Esophagus muscularis mucosa (tissue), 4 donors: ENCODE data around the gene CPD. TPM values are rescaled to one million over a fixed set of nuclear protein-coding genes. Genes with fewer than 3 reads are reported as not detected.
"Not testable (repeated sequence)": the region's sequence is repeated elsewhere in the genome, so short reads cannot be mapped to it uniquely, and the experiment has no call there.

Source experiments
- DNase-seq: peaks from one replicate; pipeline ENCODE4 v3.0.0-alpha.2; 2017; ENCODE audit errors: extremely low spot score
- H3K27ac ChIP-seq, 4 donors: fragments of 200-600 bp; sonication (generic); replicated peaks in 1 of 4; 1 replicate in 3 of 4; 2 replicates in 1 of 4; pipeline ENCODE4 v1.5.1; 2016 to 2019; ENCODE audit warnings: mild to moderate bottlenecking in 1 of 4
- H3K27me3 ChIP-seq, 4 donors: fragments of 200-600 bp; sonication (generic); one replicate each; pipeline versions ENCODE4 v1.5.1 to v1.6.0; 2016 to 2019
- H3K36me3 ChIP-seq, 4 donors: fragments of 200-600 bp; sonication (generic); one replicate each; pipeline ENCODE4 v1.5.1; 2016 to 2019
- H3K4me1 ChIP-seq, 4 donors: fragments of 200-600 bp; sonication (generic); one replicate each; pipeline ENCODE4 v1.5.1; 2016 to 2019
- H3K4me3 ChIP-seq, 4 donors: fragments of 200-600 bp; sonication (generic); 1 replicate in 2 of 4; 2 replicates in 2 of 4; pipeline ENCODE4 v1.5.1; 2016 to 2019; ENCODE audit warnings: mild to moderate bottlenecking in 4 of 4, moderate library complexity in 1 of 4
- H3K9me3 ChIP-seq, 4 donors: fragments of 200-600 bp; sonication (generic); 1 replicate in 3 of 4; 2 replicates in 1 of 4; pipeline ENCODE4 v1.5.1; 2016 to 2019
- CTCF ChIP-seq, 3 experiments: fragments of 200-600 bp in 2 of 3; fragments of 450-650 bp in 1 of 3; sonication (generic) in 2 of 3; IDR thresholded peaks; one replicate each; pipeline ENCODE4 v1.5.1; 2017 to 2019; ENCODE audit warnings: antibody characterized with exemption in 3 of 3, mild to moderate bottlenecking in 2 of 3, moderate library complexity in 1 of 3
- EP300 ChIP-seq: sonication (generic); formaldehyde crosslinking; IDR thresholded peaks from one replicate; pipeline ENCODE4 v1.6.1; 2017; ENCODE audit warnings: antibody characterized with exemption
- POLR2A ChIP-seq: fragments of 450-650 bp; IDR thresholded peaks from one replicate; pipeline ENCODE4 v1.6.1; 2017; ENCODE audit warnings: antibody characterized with exemption, moderate library complexity, mild to moderate bottlenecking, low read depth
- POLR2AphosphoS5 ChIP-seq, 2 donors: sonication (generic); formaldehyde crosslinking; IDR thresholded peaks; one replicate each; pipeline ENCODE4 v1.6.1; 2017; ENCODE audit warnings: antibody characterized with exemption in 2 of 2
- WGBS: methylation state at CpG from one replicate; pipeline ENCODE4 v1.1.5; 2018; 5-methylcytosine and 5-hydroxymethylcytosine counted together
- intact Hi-C: fragments of 100-400 bp; cut with DNase I; formaldehyde crosslinking; loops from one replicate; pipeline ENCODE4 v1.15.1; 2023
- total RNA-seq, 4 donors: library from RNA; depleted of rRNA; stranded (reverse); fragments of >200 nt; gene quantifications; one replicate each; pipeline versions ENCODE4 v1.1.0 to v1.2.1, GENCODE V29; 2016

The CPD gene
- total RNA-seq, 4 donors from 2014 or later: 67.0 to 141 (median 95.1) TPM

GRCh38 chr17:30414486-30414885 lies 35.8 kb downstream of the CPD start:
- intact Hi-C loops: no loop called here
- 81% methylated on average over 4 of the region's 4 CpGs for WGBS

GRCh38 chr17:30415491-30415890 lies 36.8 kb downstream of the CPD start:
- DNase-seq: no peak
- Histone ChIP-seq H3K4me1 (peaks cover 0 to 27% (median 20%) of the 10 kb centered on the region in 4 donors), H3K4me3 (no peak overlapping the region), H3K27me3 (no peaks in the 10 kb centered on the region), H3K9me3 (no peaks in the 10 kb centered on the region), H3K36me3 (no peaks in the 10 kb centered on the region), H3K27ac (no peak overlapping the region)
- intact Hi-C loops: no loop called here
- no peak for TF ChIP-seq POLR2A
- no peak for TF ChIP-seq POLR2AphosphoS5 (IDR thresholded peaks at IDR 0.05)
- TF ChIP-seq CTCF (IDR thresholded peaks at IDR 0.05): no peak
- no peak for TF ChIP-seq EP300

More at GRCh38 chr17:30414486-30414885, 35.8 kb downstream of the CPD start:
- Histone ChIP-seq H3K27me3 (no peaks in the 10 kb centered on the region), H3K9me3 (no peaks in the 10 kb centered on the region), H3K36me3 (no peaks in the 10 kb centered on the region), H3K27ac (no peak overlapping the region), H3K4me1 (peaks cover 0 to 27% (median 20%) of the 10 kb centered on the region in 4 donors), H3K4me3 (no peak overlapping the region)
- DNase-seq: no peak
- no peak for TF ChIP-seq POLR2AphosphoS5 (IDR thresholded peaks at IDR 0.05)
- no peak for TF ChIP-seq CTCF (IDR thresholded peaks at IDR 0.05)
- no peak for TF ChIP-seq POLR2A
- TF ChIP-seq EP300: no peak

GRCh38 chr17:30418070-30418469 lies 39.3 kb downstream of the CPD start:
- WGBS: 100% methylated on average over 1 of the region's 1 CpG

GRCh38 chr17:30421592-30421991 lies 42.9 kb downstream of the CPD start:
- peaks cover 6 to 52% (median 40%) of the 10 kb centered on the region in 4 donors for H3K36me3 ChIP-seq
- H3K27me3 ChIP-seq: no peaks in the 10 kb centered on the region
- intact Hi-C loops: loop anchor here (10.0 kb wide), 1 partner anchor 77 kb away; no protein-coding TSS in a partner anchor
- TF ChIP-seq POLR2A: no peak
- TF ChIP-seq POLR2AphosphoS5 (IDR thresholded peaks at IDR 0.05): no peak
- TF ChIP-seq EP300: no peak
- TF ChIP-seq CTCF (IDR thresholded peaks at IDR 0.05): no peak
- H3K4me1 ChIP-seq: no peaks in the 10 kb centered on the region
- H3K9me3 ChIP-seq: no peaks in the 10 kb centered on the region
- H3K27ac ChIP-seq: no peak overlapping the region
- no peak for DNase-seq
- WGBS: 80% methylated on average over 4 of the region's 4 CpGs
- H3K4me3 ChIP-seq: no peak overlapping the region

More at GRCh38 chr17:30418070-30418469, 39.3 kb downstream of the CPD start:
- H3K4me3 ChIP-seq, H3K27me3 ChIP-seq, intact Hi-C loops, H3K27ac ChIP-seq, DNase-seq, H3K9me3 ChIP-seq: not testable (repeated sequence)
- Histone ChIP-seq H3K4me1 (peaks cover 0 to 20% (median 14%) of the 10 kb centered on the region in 4 donors), H3K36me3 (peaks cover under 1 to 24% (median 19%) of the 10 kb centered on the region in 4 donors)

- intact Hi-C loops: loop anchor here (10.0 kb wide), 1 partner anchor 77 kb away; no protein-coding TSS in a partner anchor
- no peaks in the 10 kb centered on the region for H3K4me1 ChIP-seq
- no peak for DNase-seq
- TF ChIP-seq POLR2AphosphoS5 (IDR thresholded peaks at IDR 0.05) (no peak), CTCF (IDR thresholded peaks at IDR 0.05) (no peak), POLR2A (no peak), EP300 (no peak)
- H3K9me3 ChIP-seq: no peaks in the 10 kb centered on the region
- no peak overlapping the region for H3K27ac ChIP-seq
- peaks cover 6 to 57% (median 42%) of the 10 kb centered on the region in 4 donors for H3K36me3 ChIP-seq
- no peaks in the 10 kb centered on the region for H3K27me3 ChIP-seq
- no peak overlapping the region for H3K4me3 ChIP-seq
Measured at GRCh38 chr17:30422171-30422570, 43.4 kb downstream of the CPD start.
